Measurements from ENCODE around the gene PGA5.
"Not testable (repeated sequence)": the region's sequence is repeated elsewhere in the genome, so short reads cannot be mapped to it uniquely, and the experiment has no call there.

The PGA5 gene

GRCh38 chr11:61212202-61212601 is 28.8 kb upstream of the PGA5 start:
- H3K27ac Mint-ChIP-seq; H3K4me1 Mint-ChIP-seq (ENCODE audit: low read depth); H3K4me3 Mint-ChIP-seq; H3K9me3 Mint-ChIP-seq (ENCODE audit: low read depth); H3K36me3 Mint-ChIP-seq; H3K27me3 Mint-ChIP-seq: not testable (repeated sequence)

GRCh38 chr11:61213711-61214324 is 27.2 kb upstream of the PGA5 start:
- not testable (repeated sequence) for H3K9me3 Mint-ChIP-seq (ENCODE audit: low read depth); H3K36me3 Mint-ChIP-seq; H3K4me3 Mint-ChIP-seq; H3K4me1 Mint-ChIP-seq (ENCODE audit: low read depth); H3K27me3 Mint-ChIP-seq; H3K27ac Mint-ChIP-seq

- not testable (repeated sequence) for H3K27ac Mint-ChIP-seq; H3K4me1 Mint-ChIP-seq (ENCODE audit: low read depth); H3K9me3 Mint-ChIP-seq (ENCODE audit: low read depth); H3K4me3 Mint-ChIP-seq; H3K27me3 Mint-ChIP-seq; H3K36me3 Mint-ChIP-seq
These were observed 22.7 kb upstream of the PGA5 start for GRCh38 chr11:61218306-61218705.

GRCh38 chr11:61219016-61219415 is 22.0 kb upstream of the PGA5 start:
- H3K9me3 Mint-ChIP-seq (ENCODE audit: low read depth); H3K27ac Mint-ChIP-seq; H3K36me3 Mint-ChIP-seq; H3K4me3 Mint-ChIP-seq; H3K27me3 Mint-ChIP-seq; H3K4me1 Mint-ChIP-seq (ENCODE audit: low read depth): not testable (repeated sequence)

GRCh38 chr11:61222047-61222446 is 18.9 kb upstream of the PGA5 start, which contains the start of gene PGA4:
Gene PGA4 (plus strand): TSS chr11:61222347. CDS start chr11:61222401, 54 bp downstream.
- not testable (repeated sequence) for H3K36me3 Mint-ChIP-seq; H3K4me3 Mint-ChIP-seq; H3K27me3 Mint-ChIP-seq; H3K9me3 Mint-ChIP-seq (ENCODE audit: low read depth); H3K4me1 Mint-ChIP-seq (ENCODE audit: low read depth); H3K27ac Mint-ChIP-seq

GRCh38 chr11:61222692-61223091 is 18.3 kb upstream of the PGA5 start:
- not testable (repeated sequence) for H3K4me3 Mint-ChIP-seq; H3K9me3 Mint-ChIP-seq (ENCODE audit: low read depth); H3K4me1 Mint-ChIP-seq (ENCODE audit: low read depth); H3K27me3 Mint-ChIP-seq; H3K36me3 Mint-ChIP-seq; H3K27ac Mint-ChIP-seq

GRCh38 chr11:61226457-61227137 is 14.4 kb upstream of the PGA5 start:
- not testable (repeated sequence) for H3K27ac Mint-ChIP-seq; H3K4me1 Mint-ChIP-seq (ENCODE audit: low read depth); H3K9me3 Mint-ChIP-seq (ENCODE audit: low read depth)

GRCh38 chr11:61229458-61229857 is 11.5 kb upstream of the PGA5 start:
- H3K27ac Mint-ChIP-seq; H3K27me3 Mint-ChIP-seq; H3K4me3 Mint-ChIP-seq; H3K36me3 Mint-ChIP-seq; H3K4me1 Mint-ChIP-seq (ENCODE audit: low read depth); H3K9me3 Mint-ChIP-seq (ENCODE audit: low read depth): not testable (repeated sequence)

More at GRCh38 chr11:61226457-61227137, 14.4 kb upstream of the PGA5 start:
- not testable (repeated sequence) for H3K27me3 Mint-ChIP-seq, H3K36me3 Mint-ChIP-seq, H3K4me3 Mint-ChIP-seq

- not testable (repeated sequence) for H3K4me3 Mint-ChIP-seq; H3K27ac Mint-ChIP-seq; H3K4me1 Mint-ChIP-seq (ENCODE audit: low read depth); H3K9me3 Mint-ChIP-seq (ENCODE audit: low read depth); H3K36me3 Mint-ChIP-seq; H3K27me3 Mint-ChIP-seq
These were observed 9.9 kb upstream of the PGA5 start for GRCh38 chr11:61231033-61231432.

- H3K9me3 Mint-ChIP-seq (ENCODE audit: low read depth); H3K4me1 Mint-ChIP-seq (ENCODE audit: low read depth); H3K36me3 Mint-ChIP-seq; H3K4me3 Mint-ChIP-seq; H3K27me3 Mint-ChIP-seq; H3K27ac Mint-ChIP-seq: not testable (repeated sequence)
These were observed 9.4 kb upstream of the PGA5 start for GRCh38 chr11:61231585-61231984.

GRCh38 chr11:61232548-61233145 is 8.3 kb upstream of the PGA5 start:
- H3K4me1 Mint-ChIP-seq (ENCODE audit: low read depth); H3K36me3 Mint-ChIP-seq; H3K27me3 Mint-ChIP-seq; H3K4me3 Mint-ChIP-seq; H3K27ac Mint-ChIP-seq; H3K9me3 Mint-ChIP-seq (ENCODE audit: low read depth): not testable (repeated sequence)

GRCh38 chr11:61237130-61237529 is 3.8 kb upstream of the PGA5 start:
- not testable (repeated sequence) for H3K27ac Mint-ChIP-seq; H3K4me3 Mint-ChIP-seq; H3K4me1 Mint-ChIP-seq (ENCODE audit: low read depth); H3K9me3 Mint-ChIP-seq (ENCODE audit: low read depth); H3K27me3 Mint-ChIP-seq; H3K36me3 Mint-ChIP-seq

GRCh38 chr11:61240288-61240687 is 687 bp upstream of the PGA5 start:
- not testable (repeated sequence) for H3K27ac Mint-ChIP-seq; H3K4me3 Mint-ChIP-seq; H3K4me1 Mint-ChIP-seq (ENCODE audit: low read depth); H3K9me3 Mint-ChIP-seq (ENCODE audit: low read depth); H3K36me3 Mint-ChIP-seq; H3K27me3 Mint-ChIP-seq

- not testable (repeated sequence) for H3K27me3 Mint-ChIP-seq; H3K36me3 Mint-ChIP-seq; H3K4me3 Mint-ChIP-seq; H3K27ac Mint-ChIP-seq; H3K9me3 Mint-ChIP-seq (ENCODE audit: low read depth); H3K4me1 Mint-ChIP-seq (ENCODE audit: low read depth)
These were observed 551 bp downstream of the PGA5 start for GRCh38 chr11:61241526-61241925.

GRCh38 chr11:61245284-61245964 is 4.4 kb downstream of the PGA5 start:
- not testable (repeated sequence) for H3K4me1 Mint-ChIP-seq (ENCODE audit: low read depth); H3K36me3 Mint-ChIP-seq; H3K27me3 Mint-ChIP-seq; H3K9me3 Mint-ChIP-seq (ENCODE audit: low read depth); H3K4me3 Mint-ChIP-seq; H3K27ac Mint-ChIP-seq

GRCh38 chr11:61248071-61248470 is 7.1 kb downstream of the PGA5 start:
- not testable (repeated sequence) for H3K4me1 Mint-ChIP-seq (ENCODE audit: low read depth); H3K36me3 Mint-ChIP-seq; H3K9me3 Mint-ChIP-seq (ENCODE audit: low read depth); H3K27ac Mint-ChIP-seq; H3K27me3 Mint-ChIP-seq; H3K4me3 Mint-ChIP-seq

All from activated naive CD8-positive, alpha-beta T cell (primary cell).